Spleen (tissue), 7 donors: Measurements from ENCODE around the gene KCNG2.

Experiments used
- POLR2A ChIP-seq, 3 donors: fragments of 450-650 bp; IDR thresholded peaks; one replicate each; pipeline ENCODE4 v1.5.1; 2017; ENCODE audit warnings: antibody characterized with exemption in 3 of 3, mild to moderate bottlenecking in 1 of 3
- POLR2AphosphoS5 ChIP-seq, 3 donors: sonication (generic); formaldehyde crosslinking; IDR thresholded peaks; one replicate each; pipeline ENCODE4 v1.5.1; 2017; ENCODE audit warnings: antibody characterized with exemption in 3 of 3
- TF ChIP-seq, protein P1 (sequence below), 11 experiments: fragments of 200-600 bp in 7 of 11; fragments of 450-650 bp in 4 of 11; sonication (generic) in 4 of 11; IDR thresholded peaks in 8 of 11; conservative IDR thresholded peaks in 3 of 11; 1 replicate in 7 of 11; 2 replicates in 4 of 11; pipeline versions ENCODE4 v1.4.0 to v1.8.0; 2016 to 2021; ENCODE audit warnings: antibody characterized with exemption in 11 of 11, inconsistent platforms in 4 of 11, mild to moderate bottlenecking in 1 of 11
- donor health status: DM: no; HTN: no; CAD: no; lungs with moderate emphysema.
- donor health status: DM: no; HTN: no; CAD: no.
- donor health status: DM: no; HTN: no; CAD: no.

DNA sequence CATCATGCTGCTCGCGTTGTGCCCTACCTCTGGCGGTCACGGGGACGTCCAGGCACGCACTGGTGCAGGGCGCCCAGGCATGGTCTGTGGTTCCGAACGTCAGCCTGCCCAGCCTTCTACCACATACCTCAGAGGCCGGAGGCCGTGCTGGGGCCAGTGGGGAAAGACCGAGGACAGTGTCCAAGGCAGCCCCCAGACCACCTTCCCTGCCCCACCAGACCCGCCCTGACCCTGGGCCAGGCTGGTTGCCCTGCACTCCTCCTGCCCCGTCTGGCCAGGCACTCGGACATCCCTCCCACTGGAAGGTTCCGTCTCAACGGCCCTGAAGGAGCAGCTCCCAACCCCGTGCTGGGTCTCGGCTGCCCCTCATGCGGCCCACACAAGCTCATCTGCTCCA is 120.9 kb downstream of the KCNG2 start:
- TF ChIP-seq, protein P1, sequence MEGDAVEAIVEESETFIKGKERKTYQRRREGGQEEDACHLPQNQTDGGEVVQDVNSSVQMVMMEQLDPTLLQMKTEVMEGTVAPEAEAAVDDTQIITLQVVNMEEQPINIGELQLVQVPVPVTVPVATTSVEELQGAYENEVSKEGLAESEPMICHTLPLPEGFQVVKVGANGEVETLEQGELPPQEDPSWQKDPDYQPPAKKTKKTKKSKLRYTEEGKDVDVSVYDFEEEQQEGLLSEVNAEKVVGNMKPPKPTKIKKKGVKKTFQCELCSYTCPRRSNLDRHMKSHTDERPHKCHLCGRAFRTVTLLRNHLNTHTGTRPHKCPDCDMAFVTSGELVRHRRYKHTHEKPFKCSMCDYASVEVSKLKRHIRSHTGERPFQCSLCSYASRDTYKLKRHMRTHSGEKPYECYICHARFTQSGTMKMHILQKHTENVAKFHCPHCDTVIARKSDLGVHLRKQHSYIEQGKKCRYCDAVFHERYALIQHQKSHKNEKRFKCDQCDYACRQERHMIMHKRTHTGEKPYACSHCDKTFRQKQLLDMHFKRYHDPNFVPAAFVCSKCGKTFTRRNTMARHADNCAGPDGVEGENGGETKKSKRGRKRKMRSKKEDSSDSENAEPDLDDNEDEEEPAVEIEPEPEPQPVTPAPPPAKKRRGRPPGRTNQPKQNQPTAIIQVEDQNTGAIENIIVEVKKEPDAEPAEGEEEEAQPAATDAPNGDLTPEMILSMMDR (IDR thresholded peaks at IDR 0.05 in 8 of 11, conservative IDR thresholded peaks at IDR 0.05 in 3 of 11): no peak
- TF ChIP-seq POLR2A (IDR thresholded peaks at IDR 0.05) (no peak), POLR2AphosphoS5 (IDR thresholded peaks at IDR 0.05) (peak in 1 of 3 donors; percentile 47)
